GM12878 (cell line): ENCODE results near the gene DGKI. TPM values are rescaled to one million over a fixed set of nuclear protein-coding genes. Genes with fewer than 3 reads are reported as not detected.
A peak's percentile ranks its signal among the peaks of the same experiment; 100 is the strongest.

ENCODE experiments used
- ATAC-seq: fragments of 200-7000 bp; cut with Tn5 transposase; 3 replicates; pipeline ENCODE4 v1.9.1; 2020; ENCODE audit warnings: mild to moderate bottlenecking, moderate library complexity
- BruUV-seq: library from RNA; stranded (reverse); fragments of 400-500 nt; replicated peaks from 2 replicates; lab custom pipeline; 2021; lab: Mats Ljungman, UMichigan
- CTCF ChIA-PET: fragments of 300-600 bp; sonication (Branson Sonifier 250); formaldehyde crosslinking; extraction: SDS; loops from one replicate; lab custom pipeline; 2021; ENCODE audit warnings: inconsistent platforms; lab: Yijun Ruan, JAX
- POLR2A ChIA-PET: fragments of 350-600 bp; formaldehyde crosslinking; extraction: SDS; loops from one replicate; lab custom pipeline; 2021; ENCODE audit warnings: inconsistent platforms; lab: Charles Lee
- RAD21 ChIA-PET: fragments of 300-600 bp; sonication (Branson Sonifier 250); formaldehyde crosslinking; loops from one replicate; lab custom pipeline; 2023; ENCODE audit warnings: antibody characterized with exemption; ENCODE audit not compliant: unreplicated experiment; lab: Charles Lee
- SMC1A ChIA-PET: fragments of 300-600 bp; sonication (Branson Sonifier 250); formaldehyde crosslinking; loops from one replicate; lab custom pipeline; 2023; ENCODE audit not compliant: unreplicated experiment, uncharacterized antibody; lab: Charles Lee
- DNase-seq: peaks from one replicate; pipeline ENCODE4 v3.0.0-alpha.2; 2011; ENCODE audit warnings: low read depth, low spot score
- FAIRE-seq: peaks from 3 replicates; lab custom pipeline; 2011; peaks lifted over from hg19 to GRCh38; lab: Jason Lieb, UNC
- H2AFZ ChIP-seq: 2 replicates; pipeline ENCODE4 v1.6.0; 2011; ENCODE audit warnings: low read depth, low read length, control low read depth; ENCODE audit not compliant: control insufficient read depth
- H3K27ac ChIP-seq: 2 replicates; pipeline ENCODE4 v1.5.1; 2011; ENCODE audit warnings: control low read depth; ENCODE audit not compliant: control insufficient read depth, insufficient read depth
- H3K27me3 ChIP-seq, 2 experiments: replicated peaks in 1 of 2; 2 replicates each; pipeline versions ENCODE4 v1.6.0 to v1.6.1; 2011; ENCODE audit warnings: low read length in 1 of 2; ENCODE audit not compliant: control insufficient read depth in 2 of 2, insufficient read depth in 2 of 2
- H3K36me3 ChIP-seq, 2 experiments: 2 replicates each; pipeline ENCODE4 v1.5.1; 2011; ENCODE audit warnings: low read length in 1 of 2; ENCODE audit not compliant: control insufficient read depth in 2 of 2, insufficient read depth in 2 of 2
- H3K4me1 ChIP-seq: 2 replicates; pipeline ENCODE4 v1.6.1; 2011; ENCODE audit warnings: mild to moderate bottlenecking, low read length, moderate library complexity, mixed read lengths; ENCODE audit not compliant: control insufficient read depth, insufficient read depth
- H3K4me2 ChIP-seq: 2 replicates; pipeline ENCODE4 v1.6.0; 2011; ENCODE audit warnings: control low read depth; ENCODE audit not compliant: control insufficient read depth, insufficient read depth
- H3K4me3 ChIP-seq: fragments of 200-600 bp; sonication (generic); 2 replicates; pipeline ENCODE4 v1.5.1; 2016
- H3K79me2 ChIP-seq: 2 replicates; pipeline ENCODE4 v1.6.0; 2011; ENCODE audit warnings: low read length; ENCODE audit not compliant: control insufficient read depth, insufficient read depth
- H3K9ac ChIP-seq: 2 replicates; pipeline ENCODE4 v1.8.0; 2011; ENCODE audit warnings: low read length, control low read depth, mixed read lengths; ENCODE audit not compliant: control insufficient read depth, insufficient read depth
- H3K9me3 ChIP-seq: replicated peaks from 3 replicates; pipeline ENCODE4 v1.5.1; 2011; ENCODE audit warnings: mild to moderate bottlenecking, low read length; ENCODE audit not compliant: control insufficient read depth, insufficient read depth
- H4K20me1 ChIP-seq: 2 replicates; pipeline ENCODE4 v1.6.0; 2011; ENCODE audit not compliant: control insufficient read depth, insufficient read depth
- KLF5 ChIP-seq: fragments of 450-650 bp; IDR thresholded peaks from 2 replicates; pipeline ENCODE4 v1.6.1; 2014; ENCODE audit warnings: mild to moderate bottlenecking; ENCODE audit not compliant: partially characterized antibody
- LARP7 ChIP-seq: fragments of 450-650 bp; IDR thresholded peaks from 2 replicates; pipeline ENCODE4 v1.6.1; 2017; ENCODE audit warnings: mild to moderate bottlenecking
- POLR2AphosphoS2 ChIP-seq: IDR thresholded peaks from 2 replicates; pipeline ENCODE4 v1.6.1; 2011; ENCODE audit warnings: low read depth, mild to moderate bottlenecking, low read length, improper control_type of control experiment, moderate library complexity
- RBBP5 ChIP-seq: fragments of 200-600 bp; sonication (generic); conservative IDR thresholded peaks from 2 replicates; pipeline ENCODE4 v1.6.1; 2016
- STAT3 ChIP-seq: IDR thresholded peaks from 2 replicates; pipeline ENCODE4 v1.6.1; 2011; ENCODE audit warnings: low read depth, low read length, improper control_type of control experiment
- WGBS: methylation state at CpG from one replicate; pipeline ENCODE4 v1.1.6; 2016; ENCODE audit warnings: low lambda C conversion rate; ENCODE audit not compliant: insufficient replicate concordance, insufficient coverage; ENCODE audit errors: missing lambda C conversion rate; 5-methylcytosine and 5-hydroxymethylcytosine counted together
- in situ Hi-C: fragments of 300-500 bp; cut with MboI; formaldehyde crosslinking; loops from 9 replicates; pipeline ENCODE4 v1.14.3; 2018; ENCODE audit warnings: mixed read lengths
- intact Hi-C: fragments of 100-400 bp; cut with micrococcal nuclease; formaldehyde crosslinking; loops from one replicate; pipeline ENCODE4 v1.14.2; 2022; ENCODE audit not compliant: unreplicated experiment
- polyA plus RNA-seq, 11 experiments: library from polyadenylated mRNA; depleted of rRNA in 4 of 11; unstranded in 6 of 11; stranded (reverse) in 5 of 11; fragments of >200 nt; fragmentation: Nextera tagmentation in 4 of 11; fragmentation: Illumina TruSeq in 1 of 11; extraction: Ambion mirVana in 4 of 11; extraction: Trizol in 1 of 11; gene quantifications; 1 replicate in 1 of 11; 2 replicates in 10 of 11; pipeline versions ENCODE4 v1.2.1 to v1.2.3, GENCODE V29; 2011 to 2016; ENCODE audit warnings: inconsistent platforms in 2 of 11, missing spikeins in 2 of 11, low read depth in 1 of 11
- total RNA-seq, 4 experiments: library from RNA; depleted of rRNA in 3 of 4; stranded (reverse); fragments of >200 nt in 3 of 4; fragmentation: Illumina TruSeq in 1 of 4; extraction: Trizol in 1 of 4; gene quantifications; 2 replicates each; pipeline versions ENCODE4 v1.2.1 to v1.2.3, GENCODE V29; 2013 to 2021
- TF ChIP-seq, protein P1 (sequence below): IDR thresholded peaks from 2 replicates; pipeline ENCODE4 v1.6.1; 2012; ENCODE audit warnings: low read depth, low read length, improper control_type of control experiment
- TF ChIP-seq, protein P2 (sequence below): fragments of 450-650 bp; IDR thresholded peaks from 2 replicates; pipeline ENCODE4 v1.6.1; 2017; ENCODE audit warnings: mild to moderate bottlenecking, moderate library complexity

Gene DGKI
- total and polyA plus RNA-seq, 10 of the 15 experiments (the other 5 are each of a cell fraction or from before 2014, with no cell fraction given): 10.4 to 37.1 (median 22.1) TPM

DNA sequence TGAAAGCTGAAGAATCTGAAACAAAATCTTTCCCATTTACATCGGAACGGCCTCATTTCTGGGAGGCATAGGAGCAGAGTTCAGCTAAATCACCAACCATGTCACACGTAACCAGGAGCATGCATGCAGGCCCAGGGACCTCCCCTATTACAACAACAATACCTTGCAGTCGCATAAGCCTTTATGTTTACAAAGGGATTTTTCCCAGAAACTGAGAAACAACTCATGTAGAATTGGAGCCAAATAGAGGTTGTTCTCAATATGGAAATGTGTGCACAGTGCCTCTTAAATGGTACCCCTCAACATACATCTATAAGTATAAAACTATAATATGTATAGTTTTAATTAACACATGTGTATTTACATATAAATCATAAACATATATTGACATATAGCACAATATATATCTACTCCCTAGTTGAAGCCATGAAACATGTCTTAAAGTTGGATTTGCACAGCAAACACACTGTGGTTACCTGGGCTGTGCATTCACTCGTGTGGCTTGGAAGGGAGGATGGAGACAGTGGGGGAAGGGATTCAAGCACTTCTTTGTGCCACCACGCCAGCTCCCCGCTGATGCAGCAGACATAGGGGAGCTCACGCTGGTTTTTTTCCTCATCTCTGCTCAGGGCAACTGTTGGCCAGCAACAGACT, 35.0 kb upstream of the DGKI start:
- RAD21 ChIA-PET: interaction anchor here (0.8 to 0.9 kb wide), 2 partner anchors 54 to 108 kb away, joined by 3 read pairs; no protein-coding TSS in a partner anchor
- no peaks in the 10 kb centered on the region for H4K20me1 ChIP-seq
- no peak overlapping the region for H2AFZ ChIP-seq
- intact Hi-C loops (no loop called here), in situ Hi-C loops (no loop called here)
- POLR2A ChIA-PET: interaction anchor here (0.5 to 0.6 kb wide), 2 partner anchors 151 to 737 kb away, joined by 3 read pairs; no protein-coding TSS in a partner anchor
- H3K79me2 ChIP-seq: no peaks in the 10 kb centered on the region
- H3K9ac ChIP-seq: no peak overlapping the region
- H3K4me1 ChIP-seq: peaks cover 5% of the 10 kb centered on the region
- ATAC-seq (peak; percentile 28), FAIRE-seq (no peak), DNase-seq (no peak)
- SMC1A ChIA-PET: interaction anchor here (1.1 to 2.7 kb wide), 6 partner anchors 7 to 226 kb away, joined by 3 to 13 read pairs (median 4); no protein-coding TSS in a partner anchor
- BruUV-seq: no TSS peak
- H3K9me3 ChIP-seq: no peaks in the 10 kb centered on the region
- WGBS: 88% methylated on average over 8 of the region's 8 CpGs
- no peak overlapping the region for H3K4me3 ChIP-seq
- TF ChIP-seq, protein P1, sequence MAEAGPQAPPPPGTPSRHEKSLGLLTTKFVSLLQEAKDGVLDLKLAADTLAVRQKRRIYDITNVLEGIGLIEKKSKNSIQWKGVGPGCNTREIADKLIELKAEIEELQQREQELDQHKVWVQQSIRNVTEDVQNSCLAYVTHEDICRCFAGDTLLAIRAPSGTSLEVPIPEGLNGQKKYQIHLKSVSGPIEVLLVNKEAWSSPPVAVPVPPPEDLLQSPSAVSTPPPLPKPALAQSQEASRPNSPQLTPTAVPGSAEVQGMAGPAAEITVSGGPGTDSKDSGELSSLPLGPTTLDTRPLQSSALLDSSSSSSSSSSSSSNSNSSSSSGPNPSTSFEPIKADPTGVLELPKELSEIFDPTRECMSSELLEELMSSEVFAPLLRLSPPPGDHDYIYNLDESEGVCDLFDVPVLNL: no peak
- TF ChIP-seq LARP7 (no peak), KLF5 (no peak), RBBP5 (no peak), STAT3 (no peak), POLR2AphosphoS2 (no peak)
- TF ChIP-seq, protein P2, sequence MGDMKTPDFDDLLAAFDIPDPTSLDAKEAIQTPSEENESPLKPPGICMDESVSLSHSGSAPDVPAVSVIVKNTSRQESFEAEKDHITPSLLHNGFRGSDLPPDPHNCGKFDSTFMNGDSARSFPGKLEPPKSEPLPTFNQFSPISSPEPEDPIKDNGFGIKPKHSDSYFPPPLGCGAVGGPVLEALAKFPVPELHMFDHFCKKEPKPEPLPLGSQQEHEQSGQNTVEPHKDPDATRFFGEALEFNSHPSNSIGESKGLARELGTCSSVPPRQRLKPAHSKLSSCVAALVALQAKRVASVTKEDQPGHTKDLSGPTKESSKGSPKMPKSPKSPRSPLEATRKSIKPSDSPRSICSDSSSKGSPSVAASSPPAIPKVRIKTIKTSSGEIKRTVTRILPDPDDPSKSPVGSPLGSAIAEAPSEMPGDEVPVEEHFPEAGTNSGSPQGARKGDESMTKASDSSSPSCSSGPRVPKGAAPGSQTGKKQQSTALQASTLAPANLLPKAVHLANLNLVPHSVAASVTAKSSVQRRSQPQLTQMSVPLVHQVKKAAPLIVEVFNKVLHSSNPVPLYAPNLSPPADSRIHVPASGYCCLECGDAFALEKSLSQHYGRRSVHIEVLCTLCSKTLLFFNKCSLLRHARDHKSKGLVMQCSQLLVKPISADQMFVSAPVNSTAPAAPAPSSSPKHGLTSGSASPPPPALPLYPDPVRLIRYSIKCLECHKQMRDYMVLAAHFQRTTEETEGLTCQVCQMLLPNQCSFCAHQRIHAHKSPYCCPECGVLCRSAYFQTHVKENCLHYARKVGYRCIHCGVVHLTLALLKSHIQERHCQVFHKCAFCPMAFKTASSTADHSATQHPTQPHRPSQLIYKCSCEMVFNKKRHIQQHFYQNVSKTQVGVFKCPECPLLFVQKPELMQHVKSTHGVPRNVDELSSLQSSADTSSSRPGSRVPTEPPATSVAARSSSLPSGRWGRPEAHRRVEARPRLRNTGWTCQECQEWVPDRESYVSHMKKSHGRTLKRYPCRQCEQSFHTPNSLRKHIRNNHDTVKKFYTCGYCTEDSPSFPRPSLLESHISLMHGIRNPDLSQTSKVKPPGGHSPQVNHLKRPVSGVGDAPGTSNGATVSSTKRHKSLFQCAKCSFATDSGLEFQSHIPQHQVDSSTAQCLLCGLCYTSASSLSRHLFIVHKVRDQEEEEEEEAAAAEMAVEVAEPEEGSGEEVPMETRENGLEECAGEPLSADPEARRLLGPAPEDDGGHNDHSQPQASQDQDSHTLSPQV: no peak
- H3K36me3 ChIP-seq: peaks cover 29 to 49% of the 10 kb centered on the region in 2 experiments
- no peak overlapping the region for H3K4me2 ChIP-seq
- CTCF ChIA-PET: interaction anchor here (0.5 to 1.4 kb wide), 2 partner anchors 213 to 225 kb away, joined by 3 read pairs; no protein-coding TSS in a partner anchor
- H3K27me3 ChIP-seq: no peaks in the 10 kb centered on the region
- H3K27ac ChIP-seq: no peak overlapping the region
